Suprapubic skin (tissue), 4 donors: ENCODE measurements around the gene GPC5.

ENCODE experiments used
- CTCF ChIP-seq, 2 donors: fragments of 200-600 bp in 1 of 2; fragments of 450-650 bp in 1 of 2; sonication (generic) in 1 of 2; IDR thresholded peaks; one replicate each; pipeline ENCODE4 v1.5.1; 2016 to 2019; ENCODE audit warnings: antibody characterized with exemption in 2 of 2, mild to moderate bottlenecking in 1 of 2, moderate library complexity in 1 of 2
- POLR2A ChIP-seq, 2 donors: fragments of 450-650 bp; IDR thresholded peaks; one replicate each; pipeline ENCODE4 v1.6.1; 2017; ENCODE audit warnings: antibody characterized with exemption in 2 of 2, mild to moderate bottlenecking in 2 of 2, moderate library complexity in 2 of 2
- POLR2AphosphoS5 ChIP-seq, 3 donors: sonication (generic); formaldehyde crosslinking; IDR thresholded peaks; one replicate each; pipeline ENCODE4 v1.6.1; 2017; ENCODE audit warnings: antibody characterized with exemption in 3 of 3

DNA sequence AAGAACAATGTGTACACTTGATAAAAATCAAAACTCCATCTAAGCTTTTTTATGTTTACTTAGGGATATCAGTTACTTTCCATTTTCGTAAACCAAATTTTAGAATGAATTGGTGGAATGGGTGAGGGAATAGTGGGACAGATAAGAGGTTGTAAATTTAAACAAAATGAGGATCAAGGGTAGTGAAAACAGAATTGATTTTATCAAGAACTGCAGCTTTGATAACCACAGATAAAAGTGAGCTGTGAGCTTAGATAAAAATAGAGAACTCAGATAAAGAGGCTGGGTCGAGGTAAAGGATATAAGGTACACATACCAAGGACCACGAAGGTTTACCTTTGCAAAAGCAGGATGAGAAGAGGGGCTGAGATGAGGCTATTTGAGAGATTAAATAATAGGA is 1015.0 kb downstream of the GPC5 start:
- TF ChIP-seq CTCF (IDR thresholded peaks at IDR 0.05) (no peak), POLR2A (IDR thresholded peaks at IDR 0.05) (no peak), POLR2AphosphoS5 (IDR thresholded peaks at IDR 0.05) (no peak)
